ENCODE results near the gene ANKRD44.

The ANKRD44 gene

GRCh38 chr2:197285361-197285760 is 25.2 kb downstream of the ANKRD44 start:
- Histone ChIP-seq H3K27ac (no peak overlapping the region), H3K27me3 (replicated peaks) (no peaks in the 10 kb centered on the region), H3K4me3 (ENCODE audit: low read depth, low read length) (no peak overlapping the region), H3K36me3 (replicated peaks) (no peaks in the 10 kb centered on the region)
- no peak for TF ChIP-seq CTCF (IDR thresholded peaks at IDR 0.05; ENCODE audit: low read depth, low read length, missing control alignments)
- DNase-seq = no peak
- in situ Hi-C loops (cut with HindIII; ENCODE audit: low pct_ligation_motif_present, low sequenced_read_pairs) = no loop called here

GRCh38 chr2:197284956-197285355 is 25.6 kb downstream of the ANKRD44 start:
- Histone ChIP-seq H3K36me3 (replicated peaks) (no peaks in the 10 kb centered on the region), H3K27me3 (replicated peaks) (no peaks in the 10 kb centered on the region), H3K27ac (no peak overlapping the region), H3K4me3 (ENCODE audit: low read depth, low read length) (no peak overlapping the region)
- TF ChIP-seq CTCF (IDR thresholded peaks at IDR 0.05; ENCODE audit: low read depth, low read length, missing control alignments) = no peak
- in situ Hi-C loops (cut with HindIII; ENCODE audit: low pct_ligation_motif_present, low sequenced_read_pairs) = no loop called here
- no peak for DNase-seq

- Histone ChIP-seq H3K4me3 (ENCODE audit: low read depth, low read length) (no peak overlapping the region), H3K36me3 (replicated peaks) (no peaks in the 10 kb centered on the region), H3K27ac (no peak overlapping the region), H3K27me3 (replicated peaks) (no peaks in the 10 kb centered on the region)
- DNase-seq = no peak
- TF ChIP-seq CTCF (IDR thresholded peaks at IDR 0.05; ENCODE audit: low read depth, low read length, missing control alignments) = no peak
- in situ Hi-C loops (cut with HindIII; ENCODE audit: low pct_ligation_motif_present, low sequenced_read_pairs) = no loop called here
Measured at GRCh38 chr2:197281421-197281820, 29.2 kb downstream of the ANKRD44 start.

- Histone ChIP-seq H3K36me3 (replicated peaks) (no peaks in the 10 kb centered on the region), H3K27ac (no peak overlapping the region), H3K4me3 (ENCODE audit: low read depth, low read length) (no peak overlapping the region), H3K27me3 (replicated peaks) (no peaks in the 10 kb centered on the region)
- in situ Hi-C loops (cut with HindIII; ENCODE audit: low pct_ligation_motif_present, low sequenced_read_pairs) = no loop called here
- no peak for TF ChIP-seq CTCF (IDR thresholded peaks at IDR 0.05; ENCODE audit: low read depth, low read length, missing control alignments)
- DNase-seq = no peak
Measured at GRCh38 chr2:197280015-197280702, 30.4 kb downstream of the ANKRD44 start.

GRCh38 chr2:197278799-197279763 is 31.5 kb downstream of the ANKRD44 start:
- in situ Hi-C loops (cut with HindIII; ENCODE audit: low pct_ligation_motif_present, low sequenced_read_pairs) = no loop called here
- no peak for TF ChIP-seq CTCF (IDR thresholded peaks at IDR 0.05; ENCODE audit: low read depth, low read length, missing control alignments)
- no peaks in the 10 kb centered on the region for H3K27me3 ChIP-seq (replicated peaks)
- H3K27ac ChIP-seq = no peak overlapping the region
- no peak for DNase-seq
- H3K36me3 ChIP-seq (replicated peaks) = no peaks in the 10 kb centered on the region
- no peak overlapping the region for H3K4me3 ChIP-seq (ENCODE audit: low read depth, low read length)

Data from brain microvascular endothelial cell (primary cell).